Renal cortical epithelial cell (primary cell): ENCODE data around the gene RABEP1. TPM values are rescaled to one million over a fixed set of nuclear protein-coding genes. Genes with fewer than 3 reads are reported as not detected.
"Not testable (repeated sequence)": the region's sequence is repeated elsewhere in the genome, so short reads cannot be mapped to it uniquely, and the experiment has no call there.

Experiments
- DNase-seq: peaks from one replicate; pipeline ENCODE4 v3.0.0-alpha.2; 2011; ENCODE audit warnings: low read depth
- total RNA-seq: library from RNA; depleted of rRNA; stranded (reverse); fragments of >200 nt; gene quantifications from 2 replicates; pipeline ENCODE4 v1.2.3, GENCODE V29; 2014

The RABEP1 gene
- total RNA-seq, 1 donor from 2014 or later, result 77.1 TPM

GRCh38 chr17:5424909-5425308 is 142.8 kb downstream of the RABEP1 start:
- DNase-seq, result no peak

- DNase-seq, result no peak
Observed at GRCh38 chr17:5425826-5426225, 143.7 kb downstream of the RABEP1 start.

DNA sequence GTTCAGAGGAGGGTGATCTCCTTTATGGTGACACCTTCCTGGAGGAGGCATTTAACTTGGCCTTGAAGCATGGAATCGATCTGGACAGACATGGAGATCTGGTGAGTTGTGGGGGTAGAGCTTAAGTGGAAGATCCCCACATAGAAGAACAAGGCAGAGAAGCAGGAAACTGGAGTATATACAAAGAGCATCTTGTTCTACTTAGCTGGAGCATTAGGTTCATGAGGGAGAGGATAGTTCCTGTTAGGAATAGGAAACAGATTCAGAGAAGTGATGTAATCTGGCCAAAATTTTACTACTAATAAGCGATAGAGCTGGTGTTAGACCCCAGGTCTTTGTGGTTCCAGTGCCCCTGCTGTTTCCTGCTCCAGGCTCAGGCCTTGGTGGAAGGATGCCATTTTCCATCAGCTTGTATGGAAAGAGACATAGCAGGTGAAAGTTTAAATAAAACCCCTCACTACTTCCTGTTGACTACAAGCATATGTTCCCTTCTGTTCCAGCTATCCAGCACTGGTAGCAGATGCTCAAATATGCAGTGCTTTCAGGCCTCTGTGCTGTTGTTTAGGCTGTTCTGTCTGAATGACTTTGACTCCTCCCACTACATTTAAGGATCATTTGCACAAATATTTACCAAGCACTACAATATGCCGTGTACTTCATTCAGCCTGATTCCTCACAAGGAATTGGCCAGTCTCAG is 147.3 kb downstream of the RABEP1 start:
- DNase-seq, result peak; percentile 18

DNA sequence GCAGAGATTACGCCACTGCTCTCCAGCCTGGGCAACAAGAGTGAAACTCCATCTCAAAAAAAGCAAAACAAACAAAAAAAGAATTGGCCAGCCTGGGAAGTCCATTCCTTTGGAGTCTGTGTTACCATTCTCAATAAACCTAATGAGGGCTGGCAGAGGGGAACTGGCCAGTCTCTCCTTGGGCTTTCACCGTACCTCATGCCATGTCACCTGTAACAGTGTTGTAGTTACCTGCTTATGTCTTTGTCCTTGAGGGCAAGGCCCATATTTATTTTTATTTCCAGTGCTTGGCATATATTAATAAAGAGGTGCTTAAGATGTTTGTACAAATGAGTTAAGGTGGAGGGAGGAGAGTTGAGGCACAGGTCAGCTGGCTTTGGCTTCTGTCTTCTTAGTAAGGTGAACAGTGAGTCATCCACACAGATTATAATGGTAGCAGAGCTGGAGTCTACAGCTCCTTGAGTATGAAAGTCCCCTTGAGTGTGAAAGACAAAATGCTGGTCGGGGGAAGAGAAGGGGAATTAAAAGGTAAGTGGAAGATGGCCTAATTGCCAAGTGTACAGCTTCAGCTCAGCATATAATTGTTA is 148.4 kb downstream of the RABEP1 start:
- no peak for DNase-seq

- not testable (repeated sequence) for DNase-seq
Observed at GRCh38 chr17:5431234-5431633, 149.2 kb downstream of the RABEP1 start.

- DNase-seq, result no peak
Observed at GRCh38 chr17:5431949-5432556, 150.0 kb downstream of the RABEP1 start.

DNA sequence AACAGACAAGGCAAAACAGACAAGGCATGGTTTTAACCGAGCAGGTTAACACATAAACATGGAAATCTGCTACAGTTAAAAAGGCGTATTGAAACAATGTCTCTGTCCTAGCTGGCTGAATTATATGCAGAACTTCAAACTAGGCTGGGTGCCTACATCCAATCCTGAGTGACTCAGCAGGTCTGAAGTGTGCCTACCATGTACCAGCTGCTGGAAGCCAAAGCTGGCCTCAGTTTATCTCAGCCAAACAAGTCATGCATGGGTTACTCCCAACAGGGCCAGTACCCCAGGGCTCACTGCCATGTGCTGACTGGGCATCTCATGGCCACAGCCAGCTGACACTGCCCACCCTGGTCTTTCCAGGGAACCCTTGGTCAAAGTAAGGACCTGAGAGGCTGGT is 152.9 kb downstream of the RABEP1 start:
- no peak for DNase-seq

Other genes with a start within 250 kb of the RABEP1 start
- gene SLC52A1, start 246.9 kb upstream of the RABEP1 start, total RNA-seq, result 0.52 and 0.55 TPM in 2 replicates
- gene ZFP3, start 203.8 kb upstream of the RABEP1 start, total RNA-seq, result 1.6 and 4.9 TPM in 2 replicates
- gene ZNF232, start 170.4 kb upstream of the RABEP1 start, total RNA-seq, result 8.8 and 10.4 TPM in 2 replicates
- gene USP6, start 166.3 kb upstream of the RABEP1 start, total RNA-seq, result 0.55 TPM in 1 of 2 replicates, not detected in the other
- gene ZNF594, start 90.4 kb upstream of the RABEP1 start, total RNA-seq, result 5.4 and 11.1 TPM in 2 replicates
- not detected in 2 replicates for gene SCIMP, start 47.4 kb upstream of the RABEP1 start, total RNA-seq
- gene NUP88, start 137.4 kb downstream of the RABEP1 start, total RNA-seq, result 81.6 and 161 TPM in 2 replicates
- gene RPAIN, start 137.9 kb downstream of the RABEP1 start, total RNA-seq, result 29.3 and 56.1 TPM in 2 replicates
- gene C1QBP, start 156.9 kb downstream of the RABEP1 start, total RNA-seq, result 190 and 289 TPM in 2 replicates
- 10.1 and 16.2 TPM in 2 replicates for gene DHX33, start 186.7 kb downstream of the RABEP1 start, total RNA-seq
- gene DERL2, start 203.9 kb downstream of the RABEP1 start, total RNA-seq, result 41.5 and 56.6 TPM in 2 replicates
- gene MIS12, start 204.3 kb downstream of the RABEP1 start, total RNA-seq, result 19.4 and 27.2 TPM in 2 replicates